ENCODE data around the gene ATG10.
"Not testable (repeated sequence)": the region's sequence is repeated elsewhere in the genome, so short reads cannot be mapped to it uniquely, and the experiment has no call there.

DNA sequence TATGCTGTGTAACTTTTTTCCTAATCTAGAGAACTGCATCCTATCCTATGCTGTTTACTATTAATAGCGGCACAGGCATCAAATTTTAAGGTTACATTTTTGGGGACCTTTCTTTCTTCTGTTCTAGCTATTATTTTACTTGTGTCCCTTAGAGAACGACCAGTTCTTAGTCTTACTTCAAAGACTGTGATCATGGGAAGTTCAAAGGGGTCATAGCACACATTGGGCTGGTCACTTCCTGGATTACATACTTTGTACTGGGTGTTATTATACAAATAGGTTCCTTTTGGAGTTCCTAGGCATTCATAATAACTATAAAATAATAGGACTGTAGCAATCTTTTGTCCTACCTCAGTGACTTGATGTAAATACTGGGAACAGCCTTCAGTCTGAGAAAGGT, 297.5 kb downstream of the ATG10 start:
- not testable (repeated sequence) for TF ChIP-seq SMC3 (conservative IDR thresholded peaks at IDR 0.05; ENCODE audit: poor library complexity); CTCF (IDR thresholded peaks at IDR 0.05; ENCODE audit: poor library complexity, severe bottlenecking); POLR2AphosphoS5 (IDR thresholded peaks at IDR 0.05); EZH2 (IDR thresholded peaks at IDR 0.05; ENCODE audit: borderline replicate concordance, insufficient read depth, low read length, poor library complexity, severe bottlenecking); MXI1 (conservative IDR thresholded peaks at IDR 0.05; ENCODE audit: poor library complexity, severe bottlenecking); EP300 (conservative IDR thresholded peaks at IDR 0.05; ENCODE audit: poor library complexity, severe bottlenecking); TAF1 (IDR thresholded peaks at IDR 0.05; ENCODE audit: low read depth)
- TF ChIP-seq, protein P1, sequence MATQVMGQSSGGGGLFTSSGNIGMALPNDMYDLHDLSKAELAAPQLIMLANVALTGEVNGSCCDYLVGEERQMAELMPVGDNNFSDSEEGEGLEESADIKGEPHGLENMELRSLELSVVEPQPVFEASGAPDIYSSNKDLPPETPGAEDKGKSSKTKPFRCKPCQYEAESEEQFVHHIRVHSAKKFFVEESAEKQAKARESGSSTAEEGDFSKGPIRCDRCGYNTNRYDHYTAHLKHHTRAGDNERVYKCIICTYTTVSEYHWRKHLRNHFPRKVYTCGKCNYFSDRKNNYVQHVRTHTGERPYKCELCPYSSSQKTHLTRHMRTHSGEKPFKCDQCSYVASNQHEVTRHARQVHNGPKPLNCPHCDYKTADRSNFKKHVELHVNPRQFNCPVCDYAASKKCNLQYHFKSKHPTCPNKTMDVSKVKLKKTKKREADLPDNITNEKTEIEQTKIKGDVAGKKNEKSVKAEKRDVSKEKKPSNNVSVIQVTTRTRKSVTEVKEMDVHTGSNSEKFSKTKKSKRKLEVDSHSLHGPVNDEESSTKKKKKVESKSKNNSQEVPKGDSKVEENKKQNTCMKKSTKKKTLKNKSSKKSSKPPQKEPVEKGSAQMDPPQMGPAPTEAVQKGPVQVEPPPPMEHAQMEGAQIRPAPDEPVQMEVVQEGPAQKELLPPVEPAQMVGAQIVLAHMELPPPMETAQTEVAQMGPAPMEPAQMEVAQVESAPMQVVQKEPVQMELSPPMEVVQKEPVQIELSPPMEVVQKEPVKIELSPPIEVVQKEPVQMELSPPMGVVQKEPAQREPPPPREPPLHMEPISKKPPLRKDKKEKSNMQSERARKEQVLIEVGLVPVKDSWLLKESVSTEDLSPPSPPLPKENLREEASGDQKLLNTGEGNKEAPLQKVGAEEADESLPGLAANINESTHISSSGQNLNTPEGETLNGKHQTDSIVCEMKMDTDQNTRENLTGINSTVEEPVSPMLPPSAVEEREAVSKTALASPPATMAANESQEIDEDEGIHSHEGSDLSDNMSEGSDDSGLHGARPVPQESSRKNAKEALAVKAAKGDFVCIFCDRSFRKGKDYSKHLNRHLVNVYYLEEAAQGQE (IDR thresholded peaks at IDR 0.05; ENCODE audit: borderline replicate concordance), result not testable (repeated sequence)

All from neural cell (in vitro differentiated cells).